IPS-18c (cell line): ENCODE data around the gene UBE2L3.
A peak's percentile ranks its signal among the peaks of the same experiment; 100 is the strongest.
"Not testable (repeated sequence)": the region's sequence is repeated elsewhere in the genome, so short reads cannot be mapped to it uniquely, and the experiment has no call there.

ENCODE experiments used
- H3K4me3 ChIP-seq: 2 replicates; pipeline ENCODE4 v1.7.0; 2013; ENCODE audit warnings: low read depth, mild to moderate bottlenecking, low read length, moderate library complexity; ENCODE audit not compliant: insufficient read depth
- H3K9me3 ChIP-seq: one replicate; pipeline ENCODE4 v1.6.1; 2013; ENCODE audit warnings: mild to moderate bottlenecking, low read length, moderate library complexity; ENCODE audit not compliant: control insufficient read depth, insufficient read depth

Gene UBE2L3

DNA sequence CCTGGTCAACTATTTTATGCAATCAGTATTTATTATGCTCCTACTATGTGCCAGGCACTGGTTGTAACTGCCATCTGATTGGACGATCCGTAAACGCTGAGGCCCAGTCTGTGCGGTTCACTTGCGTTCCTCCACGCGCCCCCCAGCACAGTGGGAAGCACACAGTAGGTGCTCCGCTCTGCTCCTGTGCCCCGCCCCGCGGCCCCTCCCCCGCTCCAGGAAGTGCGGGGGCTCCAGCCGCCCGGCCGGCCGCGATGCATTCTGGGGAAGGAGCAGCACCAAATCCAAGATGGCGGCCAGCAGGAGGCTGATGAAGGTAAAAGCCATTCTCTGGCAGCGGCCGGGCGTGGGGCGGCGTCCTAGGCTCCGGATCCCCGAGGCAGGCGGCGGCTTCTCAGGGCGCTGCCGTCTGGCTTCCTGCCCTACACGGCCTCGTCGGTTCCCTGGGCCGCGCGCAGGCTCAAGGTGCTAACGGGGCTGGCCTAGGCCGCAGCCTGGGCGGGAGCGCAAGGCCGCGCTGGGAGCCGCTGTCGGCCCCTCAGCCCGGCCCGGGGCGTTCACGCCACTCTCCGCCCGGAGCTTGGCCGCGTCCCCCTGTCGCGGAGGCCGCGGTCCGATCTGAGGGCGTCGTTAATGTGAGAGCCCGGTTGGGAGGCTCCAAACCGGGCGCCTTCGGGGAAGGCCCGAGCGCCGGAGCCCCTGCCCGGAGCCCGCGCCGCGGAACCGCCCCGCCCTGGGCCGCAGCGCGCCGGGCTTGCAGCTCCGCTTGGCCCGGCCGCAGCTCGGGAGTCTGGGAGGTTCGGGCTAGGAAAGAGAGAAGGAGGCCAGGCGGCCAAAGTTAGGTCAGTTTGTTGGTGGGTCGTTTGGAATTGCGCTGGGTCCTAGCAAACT lies at the start of gene UBE2L3:
Gene UBE2L3, plus strand, starts transcription at position 259 of the 891 bp plus-strand sequence. Its CDS starts 31 bp downstream, at position 290.
- Histone ChIP-seq H3K4me3 (peak within 1 kb of the TSS; percentile 92), H3K9me3 (peaks cover 2% of the 10 kb centered on the region)

DNA sequence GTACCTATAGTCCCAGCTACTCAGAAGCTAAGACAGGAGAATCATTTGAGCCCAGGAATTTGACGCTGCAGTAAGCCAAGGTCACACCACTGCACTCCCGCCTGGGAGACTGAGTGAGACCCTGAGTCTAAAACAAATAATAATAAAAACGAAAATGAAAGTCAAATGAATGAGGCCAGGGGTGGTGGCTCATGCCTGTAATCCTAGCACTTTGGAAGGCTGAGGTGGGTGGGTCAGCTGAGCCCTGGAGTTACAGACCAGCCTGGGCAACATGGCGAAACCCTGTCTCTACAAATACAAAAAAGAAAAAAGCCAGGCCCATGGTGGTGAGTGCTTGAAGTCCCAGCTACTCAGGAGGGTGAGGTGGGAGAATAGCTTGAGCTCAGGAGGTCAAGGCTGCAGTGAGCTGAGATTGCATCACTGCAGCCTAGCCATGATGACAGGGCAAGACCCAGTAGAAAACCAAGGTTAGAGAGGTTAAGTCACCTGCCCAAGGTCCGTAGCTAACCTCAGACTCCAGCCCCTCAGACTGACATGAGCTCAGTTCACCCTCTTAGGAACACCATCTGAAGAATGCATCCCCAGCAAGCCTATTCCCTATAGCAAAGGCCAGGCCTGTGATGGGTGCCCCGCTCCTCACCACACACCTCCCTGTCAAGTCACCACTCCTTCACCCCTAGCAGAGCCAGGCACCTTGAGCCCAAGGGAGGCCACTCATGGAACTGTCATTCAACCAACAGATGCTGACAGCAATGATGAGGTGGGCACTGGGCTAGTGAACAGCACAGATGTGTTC lies 40.6 kb upstream of the UBE2L3 start:
- not testable (repeated sequence) for H3K4me3 ChIP-seq, H3K9me3 ChIP-seq

GRCh38 chr22:21531525-21531924 lies 36.0 kb upstream of the UBE2L3 start:
- not testable (repeated sequence) for H3K9me3 ChIP-seq, H3K4me3 ChIP-seq

DNA sequence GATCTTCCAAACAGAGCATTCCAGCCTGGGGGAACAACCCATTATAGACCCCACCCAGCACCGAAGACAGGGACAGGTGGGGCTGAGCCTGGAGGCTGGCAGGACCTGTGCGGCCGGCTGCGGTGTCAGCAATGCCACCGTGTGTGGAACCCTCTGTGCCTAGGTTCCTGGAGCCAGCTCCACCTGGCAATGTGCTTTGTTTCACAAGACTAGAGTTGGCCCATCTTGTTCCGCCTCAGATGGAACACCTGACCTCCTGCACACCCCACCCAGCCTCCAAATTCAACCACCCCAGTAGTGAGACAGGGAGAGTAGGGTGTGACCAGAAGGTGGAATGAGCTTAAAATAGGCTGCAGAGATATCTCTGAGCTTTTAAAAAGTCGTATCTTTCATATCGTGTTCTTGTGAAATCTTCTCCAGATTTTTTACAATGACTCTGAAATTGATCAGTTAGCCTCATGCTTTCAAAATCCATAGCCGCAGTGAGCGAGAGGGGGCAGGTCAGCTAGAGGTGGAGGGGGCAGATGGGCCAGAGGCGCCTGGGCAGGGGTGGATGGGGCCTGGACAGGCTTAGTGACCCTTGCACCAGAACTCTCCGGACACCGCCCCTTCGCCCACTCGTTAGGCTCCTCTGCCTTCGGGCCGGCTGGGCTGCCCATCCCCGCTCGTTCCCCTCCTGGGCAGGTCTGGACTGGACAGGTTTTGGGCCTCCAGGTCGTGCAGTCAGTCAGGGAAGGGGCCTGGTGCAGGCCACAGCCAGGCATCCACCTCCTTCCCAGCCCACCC lies 34.5 kb upstream of the UBE2L3 start:
- H3K4me3 ChIP-seq, H3K9me3 ChIP-seq: not testable (repeated sequence)

GRCh38 chr22:21539862-21540261 lies 27.7 kb upstream of the UBE2L3 start:
- H3K9me3 ChIP-seq, H3K4me3 ChIP-seq: not testable (repeated sequence)

- not testable (repeated sequence) for H3K9me3 ChIP-seq, H3K4me3 ChIP-seq
Observed at GRCh38 chr22:21544432-21545322, 22.8 kb upstream of the UBE2L3 start.

DNA sequence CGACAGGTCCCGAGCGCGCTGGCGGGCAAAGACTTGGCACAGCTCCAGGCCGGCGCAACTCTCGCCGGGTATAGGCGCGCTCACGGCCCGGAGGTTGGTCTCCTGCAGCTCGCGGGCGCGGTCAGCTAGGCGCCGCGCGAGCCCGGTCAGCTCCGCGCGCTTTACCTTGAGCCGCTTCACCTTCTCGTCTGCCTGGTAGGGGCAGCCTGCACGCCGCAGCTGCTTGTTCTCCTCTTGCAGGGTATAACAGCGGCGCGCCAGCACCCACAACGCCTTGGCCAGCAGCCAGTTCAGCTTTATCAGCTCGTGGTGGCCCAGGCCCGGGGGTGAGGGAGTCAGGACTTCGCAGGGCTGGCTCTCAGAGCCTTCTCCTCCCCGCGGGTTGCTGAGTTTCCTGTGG lies 18.0 kb upstream of the UBE2L3 start:
- H3K4me3 ChIP-seq, H3K9me3 ChIP-seq: not testable (repeated sequence)

DNA sequence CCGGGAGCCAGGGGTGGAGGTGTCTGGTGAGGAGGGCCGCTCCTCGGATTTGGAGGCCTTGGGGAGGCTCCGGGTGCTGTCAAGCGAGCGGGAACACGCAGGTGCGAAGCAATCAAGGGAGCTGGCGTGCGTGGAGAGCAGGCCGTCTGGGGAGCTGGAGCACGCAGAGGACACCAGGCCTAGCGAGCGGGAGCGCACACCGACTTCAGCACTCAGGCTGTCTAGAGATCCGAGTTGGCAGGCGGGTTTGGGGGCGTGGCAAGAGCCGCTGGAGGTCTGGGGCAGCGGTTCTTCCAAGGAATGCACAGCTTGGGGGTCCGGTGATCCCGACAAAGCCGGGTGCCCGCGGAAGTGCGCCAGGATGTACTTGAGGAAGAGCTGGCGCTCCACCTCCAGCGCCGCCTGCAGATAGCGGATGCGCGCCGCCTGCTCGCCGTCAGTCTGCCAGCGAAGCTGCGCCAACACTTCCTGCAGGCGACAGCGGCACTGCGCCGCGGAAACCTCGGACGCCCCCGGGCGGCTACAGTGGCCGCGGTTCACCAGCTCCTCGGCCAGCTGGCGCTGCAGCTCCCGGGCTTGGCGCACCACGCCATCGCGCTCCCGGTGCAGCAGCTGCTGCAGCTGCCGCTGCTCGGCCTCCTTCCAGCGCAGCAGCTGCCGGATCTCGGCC lies 17.4 kb upstream of the UBE2L3 start:
- H3K9me3 ChIP-seq, H3K4me3 ChIP-seq: not testable (repeated sequence)

DNA sequence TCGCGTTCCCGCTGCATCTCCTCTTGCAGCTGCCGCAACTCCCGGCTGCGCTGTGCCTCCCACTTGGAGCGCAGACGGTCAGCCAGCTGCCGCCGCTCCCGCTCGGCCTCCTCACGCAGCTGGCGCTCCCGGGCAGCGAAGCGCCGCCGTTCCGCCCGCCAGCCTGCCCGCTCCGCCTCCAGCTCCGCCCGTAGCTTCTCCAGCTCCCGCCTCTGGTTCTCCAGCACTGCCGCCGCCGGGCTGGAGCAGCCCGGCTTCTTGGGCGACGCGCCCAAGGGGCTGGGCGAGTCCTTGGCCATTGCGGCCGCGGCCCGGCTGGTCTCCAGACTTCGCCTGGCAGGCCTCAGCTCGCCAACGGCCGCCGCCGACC lies 16.9 kb upstream of the UBE2L3 start:
- not testable (repeated sequence) for H3K9me3 ChIP-seq, H3K4me3 ChIP-seq

DNA sequence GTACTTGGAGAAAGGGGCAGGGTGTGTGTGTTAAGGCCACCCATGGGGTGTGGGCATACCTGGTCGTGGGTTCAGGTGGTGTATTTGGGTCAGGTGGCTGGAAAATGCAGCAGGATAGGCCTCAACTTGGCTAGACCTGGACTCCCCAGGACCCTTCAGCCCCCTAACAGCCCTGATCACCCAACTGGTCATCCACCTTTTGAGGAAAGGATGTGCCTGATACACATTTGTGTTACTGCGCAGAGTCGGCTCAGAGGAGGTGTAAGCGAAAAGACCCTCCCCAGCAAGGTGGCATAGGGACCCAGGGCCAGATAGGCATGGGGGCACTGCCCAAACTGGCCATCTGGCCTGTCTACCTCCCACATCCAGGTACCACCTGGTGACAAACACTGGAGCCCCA lies 16.2 kb upstream of the UBE2L3 start, which contains the start of gene RIMBP3C:
Gene RIMBP3C, minus strand, starts transcription at position 101 of the 400 bp plus-strand sequence. CDS start 485 bp downstream, outside the sequence.
- H3K4me3 ChIP-seq, H3K9me3 ChIP-seq: not testable (repeated sequence)

GRCh38 chr22:21559345-21560125 lies 8.0 kb upstream of the UBE2L3 start:
- not testable (repeated sequence) for H3K4me3 ChIP-seq, H3K9me3 ChIP-seq

DNA sequence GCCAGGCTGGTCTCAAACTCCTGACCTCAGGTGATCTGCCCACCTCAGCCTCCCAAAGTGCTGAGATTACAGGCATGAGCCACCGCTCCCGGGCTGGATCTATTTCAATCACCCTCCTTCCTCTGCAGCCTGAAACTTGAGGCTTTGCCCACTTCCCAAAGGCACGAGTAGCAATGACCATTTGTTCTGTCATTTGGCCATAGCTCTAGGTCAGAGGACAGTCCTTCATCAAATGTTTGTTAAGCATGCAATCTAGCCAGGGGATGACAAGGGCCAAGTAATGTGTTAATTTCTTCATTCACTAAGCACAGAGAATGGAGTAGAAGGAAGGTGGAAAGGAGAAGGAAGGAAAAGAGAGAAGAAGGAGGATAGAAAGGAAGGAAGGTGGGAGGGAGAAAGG lies 6.9 kb upstream of the UBE2L3 start:
- H3K4me3 ChIP-seq, H3K9me3 ChIP-seq: not testable (repeated sequence)

DNA sequence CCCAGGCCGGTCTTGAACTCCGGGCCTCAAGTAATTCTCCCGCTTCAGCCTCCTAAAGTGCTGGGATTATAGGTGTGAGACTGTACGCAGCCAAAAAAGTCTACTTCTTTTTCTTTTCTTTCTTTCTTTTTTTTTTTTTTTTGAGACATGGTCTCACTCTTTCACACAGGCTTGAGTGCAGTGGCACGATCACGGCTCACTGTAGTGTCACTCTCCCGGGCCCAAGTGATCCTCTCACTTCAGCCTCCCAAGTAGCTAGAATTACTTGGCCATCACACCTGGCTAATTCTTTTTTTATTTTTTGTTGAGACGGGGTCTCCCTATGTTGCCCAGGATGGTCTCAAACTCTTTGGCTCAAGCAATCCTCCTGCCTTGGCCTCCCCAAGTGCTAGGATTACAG lies 3.6 kb upstream of the UBE2L3 start:
- Histone ChIP-seq H3K9me3 (no peaks in the 10 kb centered on the region), H3K4me3 (no peak overlapping the region)

DNA sequence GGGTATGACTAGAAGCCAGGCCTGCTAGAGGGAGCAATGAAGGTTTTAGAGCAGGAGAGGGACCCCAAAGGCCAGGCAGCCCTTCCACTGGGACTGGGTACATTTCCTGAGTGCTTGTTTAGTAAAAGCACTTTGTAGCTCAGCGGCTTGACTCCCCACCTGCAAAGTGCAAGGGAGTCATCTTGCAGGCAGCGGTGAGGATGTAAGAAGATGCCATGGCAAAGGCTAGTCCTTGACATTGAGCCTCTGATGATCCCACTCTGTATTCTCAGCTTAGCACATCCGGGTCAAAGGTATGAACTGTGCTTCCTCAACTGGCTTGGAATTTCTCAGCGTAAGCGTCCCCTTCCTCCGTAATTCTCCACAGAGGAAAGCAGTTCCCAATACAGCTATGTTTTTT lies 3.1 kb upstream of the UBE2L3 start:
- no peaks in the 10 kb centered on the region for H3K9me3 ChIP-seq
- no peak overlapping the region for H3K4me3 ChIP-seq

- peaks cover 2% of the 10 kb centered on the region for H3K9me3 ChIP-seq
Observed at GRCh38 chr22:21568347-21569075, 997 bp downstream of the UBE2L3 start.

More at GRCh38 chr22:21568347-21569075, 997 bp downstream of the UBE2L3 start:
- H3K4me3 ChIP-seq: peak overlapping the region; percentile 92
